ENCODE measurements around the gene CAPN14.

- TF ChIP-seq CTCF (IDR thresholded peaks at IDR 0.05; ENCODE audit: low read depth, low read length, missing input control) (no peak), SP1 (IDR thresholded peaks at IDR 0.05) (no peak), FOXA1 (IDR thresholded peaks at IDR 0.05) (no peak)
These were observed 27.1 kb downstream of the CAPN14 start for GRCh38 chr2:31190188-31190587.

All from liver (tissue), 3 donors.